H54 (cell line): ENCODE data around the gene NUP214.

Source experiments
- DNase-seq: peaks from one replicate; pipeline ENCODE4 v3.0.0; 2011; ENCODE audit warnings: low spot score, mixed read lengths; ENCODE audit not compliant: insufficient read length
- FAIRE-seq: peaks from 3 replicates; lab custom pipeline; 2011; peaks lifted over from hg19 to GRCh38; lab: Jason Lieb, UNC
- POLR2A ChIP-seq: IDR thresholded peaks from 2 replicates; pipeline ENCODE4 v1.6.1; 2011; ENCODE audit warnings: low read depth, mild to moderate bottlenecking, low read length

Gene NUP214

DNA sequence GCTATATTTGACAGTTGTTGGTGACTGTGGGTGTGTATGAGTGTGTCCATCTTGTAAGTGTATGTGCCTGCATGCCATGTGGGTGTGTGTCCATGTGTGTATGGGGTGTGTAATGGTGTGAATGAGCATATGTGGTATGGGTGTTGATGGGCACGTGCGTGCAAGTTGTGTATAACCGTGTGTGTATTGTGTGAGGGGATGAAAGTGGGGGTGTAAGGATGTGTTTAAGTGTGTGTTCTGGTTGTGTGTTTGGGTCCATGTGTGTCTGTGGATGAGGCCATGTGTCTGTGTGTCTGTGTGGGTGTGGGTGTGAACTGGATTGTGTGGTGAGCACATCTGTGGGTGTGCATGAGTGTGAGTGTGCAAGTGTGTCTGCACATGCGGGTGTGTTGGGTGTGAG lies 156.8 kb downstream of the NUP214 start:
- no peak for TF ChIP-seq POLR2A
- FAIRE-seq = no peak
- DNase-seq = no peak

DNA sequence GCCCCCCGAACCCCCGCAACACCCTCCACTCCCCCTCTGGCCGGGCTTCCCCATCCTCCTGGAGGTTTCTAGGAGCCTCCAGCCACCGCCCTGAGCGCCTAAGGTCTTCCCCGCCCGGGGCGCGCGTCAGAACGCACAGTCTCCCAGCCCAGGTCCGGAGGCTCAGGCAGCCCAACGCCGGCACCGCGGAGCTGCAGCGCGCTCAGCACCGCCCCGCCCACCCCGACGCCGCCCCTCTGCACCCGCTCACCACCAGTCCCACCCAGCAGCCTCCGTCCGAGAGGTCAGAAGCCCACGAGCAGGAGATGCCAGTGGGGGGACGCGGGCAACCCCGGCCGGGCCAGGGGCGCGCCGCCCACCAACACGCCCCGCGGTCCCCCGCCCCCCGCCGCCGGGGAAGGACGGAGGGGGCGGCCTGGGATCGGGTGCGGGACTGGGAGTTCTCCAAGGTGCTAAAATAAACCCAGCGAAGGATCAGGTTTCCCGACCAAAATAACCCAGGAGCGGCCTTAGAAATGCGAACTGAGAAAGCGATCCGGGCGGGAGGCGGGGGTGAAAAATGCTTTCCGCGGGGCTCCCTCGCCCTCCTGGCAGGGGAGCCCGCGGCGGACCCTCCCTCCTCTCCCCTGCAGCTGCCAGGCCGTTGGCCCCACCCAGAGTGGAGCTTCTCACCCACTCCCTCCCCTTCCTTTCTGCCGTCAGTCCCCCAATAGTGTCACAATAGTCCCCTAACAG lies 157.5 kb downstream of the NUP214 start:
- no peak for DNase-seq
- no peak for TF ChIP-seq POLR2A
- no peak for FAIRE-seq
